A673 (cell line): ENCODE data around the gene PEX7. TPM values are rescaled to one million over a fixed set of nuclear protein-coding genes. Genes with fewer than 3 reads are reported as not detected.

ENCODE experiments used
- BruUV-seq: library from RNA; stranded (reverse); fragments of 400-500 nt; replicated peaks from 2 replicates; lab custom pipeline; 2021; lab: Mats Ljungman, UMichigan
- CTCF ChIA-PET: fragments of 300-600 bp; sonication (Branson Sonifier 250); formaldehyde crosslinking; loops from one replicate; lab custom pipeline; 2022; ENCODE audit warnings: antibody characterized with exemption; lab: Charles Lee
- POLR2A ChIA-PET: fragments of 300-600 bp; sonication (Branson Sonifier 250); formaldehyde crosslinking; loops from one replicate; lab custom pipeline; 2022; ENCODE audit warnings: antibody characterized with exemption; ENCODE audit not compliant: low non-redundant PET; lab: Charles Lee
- DNase-seq: peaks from one replicate; pipeline ENCODE4 v3.0.0-alpha.2; 2015; ENCODE audit warnings: low spot score
- H3K27ac ChIP-seq: fragments of 200-600 bp; sonication (generic); 2 replicates; pipeline ENCODE4 v1.5.1; 2016; ENCODE audit warnings: mixed run types, low read depth, mild to moderate bottlenecking, mixed read lengths, antibody characterized with exemption, low read length; ENCODE audit not compliant: poor library complexity, severe bottlenecking
- H3K27me3 ChIP-seq: fragments of 200-600 bp; sonication (generic); replicated peaks from 2 replicates; pipeline ENCODE4 v1.6.1; 2017; ENCODE audit warnings: mixed run types, low read depth, mild to moderate bottlenecking, mixed read lengths, antibody characterized with exemption, low read length; ENCODE audit not compliant: insufficient read depth, poor library complexity
- H3K36me3 ChIP-seq: fragments of 200-600 bp; sonication (generic); 2 replicates; pipeline ENCODE4 v1.6.1; 2016; ENCODE audit warnings: mixed run types, mild to moderate bottlenecking, mixed read lengths, antibody characterized with exemption, low read length; ENCODE audit not compliant: insufficient read depth, poor library complexity, severe bottlenecking
- H3K4me1 ChIP-seq: fragments of 200-600 bp; sonication (generic); 2 replicates; pipeline ENCODE4 v1.6.1; 2017; ENCODE audit warnings: mixed run types, mild to moderate bottlenecking, mixed read lengths, antibody characterized with exemption, low read length; ENCODE audit not compliant: insufficient read depth, poor library complexity, severe bottlenecking
- H3K4me3 ChIP-seq: fragments of 200-600 bp; sonication (generic); 2 replicates; pipeline ENCODE4 v1.5.1; 2016; ENCODE audit warnings: low read depth, mixed run types, mild to moderate bottlenecking, mixed read lengths, low read length; ENCODE audit not compliant: poor library complexity, severe bottlenecking
- H3K9me3 ChIP-seq: fragments of 200-600 bp; sonication (generic); 2 replicates; pipeline ENCODE4 v1.6.1; 2016; ENCODE audit warnings: mixed run types, low read depth, mild to moderate bottlenecking, mixed read lengths, antibody characterized with exemption, low read length; ENCODE audit not compliant: poor library complexity, severe bottlenecking
- EZH2 ChIP-seq: fragments of 200-600 bp; sonication (generic); IDR thresholded peaks from 2 replicates; pipeline ENCODE4 v1.6.1; 2017; ENCODE audit warnings: borderline replicate concordance, low read depth, mild to moderate bottlenecking, mixed read lengths, antibody characterized with exemption, low read length; ENCODE audit not compliant: poor library complexity, severe bottlenecking
- intact Hi-C: fragments of 100-400 bp; cut with micrococcal nuclease; formaldehyde crosslinking; loops from one replicate; pipeline ENCODE4 v1.10.0; 2022; ENCODE audit not compliant: unreplicated experiment
- total RNA-seq: library from RNA; stranded (reverse); gene quantifications from 2 replicates; pipeline ENCODE4 v1.2.3, GENCODE V29; 2021
- TF ChIP-seq, protein P1 (sequence below): fragments of 300-800, 200-600 bp; sonication (generic); conservative IDR thresholded peaks from 2 replicates; pipeline ENCODE4 v1.5.1; 2017; ENCODE audit warnings: low read depth, mild to moderate bottlenecking, antibody characterized with exemption, low read length, moderate library complexity, mixed read lengths

The PEX7 gene
- total RNA-seq, 1 experiment from 2014 or later, result 6.2 TPM

DNA sequence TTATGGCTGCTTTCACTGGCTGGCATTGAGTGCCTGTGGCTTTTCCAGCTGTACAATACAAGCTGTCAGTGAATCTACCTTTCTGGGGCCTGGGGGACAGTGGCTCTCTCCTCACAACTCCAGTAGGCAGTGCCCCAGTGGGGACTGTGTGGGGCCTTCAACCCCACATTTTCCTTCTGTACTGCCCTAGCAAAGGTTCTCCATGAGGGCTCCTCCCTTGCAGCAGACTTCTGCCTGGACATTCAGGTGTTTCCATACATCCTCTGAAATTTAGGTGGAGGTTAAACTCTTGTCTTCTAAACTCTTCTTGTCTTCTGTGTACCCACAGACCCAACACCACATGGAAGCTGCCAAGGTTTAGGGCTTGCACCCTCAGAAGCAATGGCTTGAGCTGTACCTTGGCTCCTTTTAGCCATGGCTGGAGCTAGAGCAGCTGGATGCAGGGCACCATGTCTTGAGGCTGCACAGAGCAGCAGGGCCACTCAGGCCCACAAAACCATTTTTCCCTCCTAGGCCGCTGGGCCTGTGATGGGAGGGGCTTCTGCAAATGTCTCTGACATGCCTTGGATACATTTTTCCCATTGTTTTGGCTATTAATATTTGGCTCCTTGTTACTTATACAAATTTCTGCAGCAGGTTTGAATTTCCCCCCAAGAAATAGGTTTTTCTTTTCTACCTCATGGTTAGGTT lies 9.6 kb downstream of the PEX7 start:
- Histone ChIP-seq H3K27ac (no peak overlapping the region), H3K4me1 (no peaks in the 10 kb centered on the region), H3K27me3 (no peaks in the 10 kb centered on the region), H3K36me3 (peaks cover 37% of the 10 kb centered on the region), H3K9me3 (peaks cover 18% of the 10 kb centered on the region), H3K4me3 (no peak overlapping the region)
- ChIA-PET CTCF (no interaction called here), POLR2A (no interaction called here)
- intact Hi-C loops, result no loop called here
- TF ChIP-seq, protein P1, sequence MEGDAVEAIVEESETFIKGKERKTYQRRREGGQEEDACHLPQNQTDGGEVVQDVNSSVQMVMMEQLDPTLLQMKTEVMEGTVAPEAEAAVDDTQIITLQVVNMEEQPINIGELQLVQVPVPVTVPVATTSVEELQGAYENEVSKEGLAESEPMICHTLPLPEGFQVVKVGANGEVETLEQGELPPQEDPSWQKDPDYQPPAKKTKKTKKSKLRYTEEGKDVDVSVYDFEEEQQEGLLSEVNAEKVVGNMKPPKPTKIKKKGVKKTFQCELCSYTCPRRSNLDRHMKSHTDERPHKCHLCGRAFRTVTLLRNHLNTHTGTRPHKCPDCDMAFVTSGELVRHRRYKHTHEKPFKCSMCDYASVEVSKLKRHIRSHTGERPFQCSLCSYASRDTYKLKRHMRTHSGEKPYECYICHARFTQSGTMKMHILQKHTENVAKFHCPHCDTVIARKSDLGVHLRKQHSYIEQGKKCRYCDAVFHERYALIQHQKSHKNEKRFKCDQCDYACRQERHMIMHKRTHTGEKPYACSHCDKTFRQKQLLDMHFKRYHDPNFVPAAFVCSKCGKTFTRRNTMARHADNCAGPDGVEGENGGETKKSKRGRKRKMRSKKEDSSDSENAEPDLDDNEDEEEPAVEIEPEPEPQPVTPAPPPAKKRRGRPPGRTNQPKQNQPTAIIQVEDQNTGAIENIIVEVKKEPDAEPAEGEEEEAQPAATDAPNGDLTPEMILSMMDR, result no peak
- no peak for DNase-seq
- no TSS peak for BruUV-seq

DNA sequence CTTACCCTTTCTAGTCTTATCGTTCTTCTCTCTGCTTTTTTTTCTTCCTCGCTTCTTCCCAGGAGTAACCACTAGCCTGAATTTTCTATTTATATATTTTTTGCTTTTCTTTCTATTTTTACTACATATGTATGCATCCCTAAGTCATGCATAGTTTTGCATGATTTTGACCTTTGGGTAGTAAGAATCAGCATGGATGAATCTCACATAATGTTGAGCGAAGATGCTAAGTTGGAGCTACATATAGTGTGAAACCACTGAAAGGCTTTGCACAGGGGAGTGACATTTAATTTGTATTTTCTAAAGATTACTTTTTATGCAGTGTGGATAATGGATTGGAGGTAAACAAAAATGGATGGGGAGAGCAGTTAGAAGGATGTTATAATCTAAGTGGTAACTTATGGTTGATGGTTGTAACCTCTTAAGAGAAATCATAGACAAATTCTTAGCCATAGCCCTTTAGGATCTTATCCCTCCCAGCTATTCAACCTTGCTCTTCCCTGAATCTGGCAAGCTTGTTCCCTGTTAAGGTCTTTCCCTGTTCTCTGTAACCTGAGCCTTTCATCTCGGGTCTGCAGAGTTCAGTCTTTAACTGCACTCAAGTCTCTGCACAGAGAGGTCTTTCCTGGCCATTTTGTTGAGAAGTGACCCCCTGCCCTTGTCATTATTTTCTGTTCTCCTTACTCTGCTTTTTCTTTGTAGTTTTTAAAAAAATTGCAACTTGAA lies 18.0 kb downstream of the PEX7 start:
- Histone ChIP-seq H3K27me3 (no peaks in the 10 kb centered on the region), H3K9me3 (no peaks in the 10 kb centered on the region), H3K36me3 (no peaks in the 10 kb centered on the region), H3K4me3 (no peak overlapping the region), H3K4me1 (no peaks in the 10 kb centered on the region), H3K27ac (no peak overlapping the region)
- TF ChIP-seq, protein P1, result no peak
- no peak for TF ChIP-seq EZH2
- no TSS peak for BruUV-seq
- intact Hi-C loops, result loop anchor here (5.0 kb wide), 1 partner anchor 472 kb away; no protein-coding TSS in a partner anchor
- ChIA-PET POLR2A (no interaction called here), CTCF (no interaction called here)
- no peak for DNase-seq

DNA sequence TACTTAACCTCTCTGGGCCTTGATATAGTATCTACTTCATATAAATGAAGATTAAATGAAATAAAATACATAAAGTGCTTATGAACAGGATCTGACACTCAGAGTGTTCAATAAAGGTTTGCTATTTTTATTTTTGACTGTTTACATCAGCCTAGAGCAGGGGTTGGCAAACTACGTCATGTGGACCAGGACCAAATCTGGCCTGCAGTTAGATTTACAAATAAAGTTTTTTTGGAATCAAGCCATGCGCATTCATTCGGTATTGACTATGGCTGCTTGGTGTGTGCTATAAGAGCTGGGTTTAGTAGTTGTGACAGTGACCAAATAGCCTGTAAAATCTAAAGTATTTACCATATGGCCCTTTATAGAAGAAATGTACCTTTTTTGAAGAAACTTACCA lies 20.8 kb downstream of the PEX7 start:
- H3K4me1 ChIP-seq, result no peaks in the 10 kb centered on the region
- no peaks in the 10 kb centered on the region for H3K36me3 ChIP-seq
- ChIA-PET CTCF (no interaction called here), POLR2A (no interaction called here)
- TF ChIP-seq, protein P1, result no peak
- TF ChIP-seq EZH2, result no peak
- no peaks in the 10 kb centered on the region for H3K27me3 ChIP-seq
- no TSS peak for BruUV-seq
- DNase-seq, result no peak
- intact Hi-C loops, result loop anchor here (5.0 kb wide), 1 partner anchor 469 kb away; no protein-coding TSS in a partner anchor
- no peak overlapping the region for H3K27ac ChIP-seq
- no peaks in the 10 kb centered on the region for H3K9me3 ChIP-seq
- H3K4me3 ChIP-seq, result no peak overlapping the region
